HG02852 (cell line): ENCODE results near the gene GNGT2.

ENCODE experiments used
- ATAC-seq: cut with Tn5 transposase; IDR thresholded peaks from one replicate; pipeline ENCODE4 v1.9.1; 2021; ENCODE audit warnings: mild to moderate bottlenecking, moderate library complexity; ENCODE audit not compliant: unreplicated experiment

GNGT2 gene

GRCh38 chr17:49229805-49230600 lies 19.6 kb upstream of the GNGT2 start:
- ATAC-seq, result no peak

- ATAC-seq, result no peak
Observed at GRCh38 chr17:49229076-49229804, 18.9 kb upstream of the GNGT2 start.

GRCh38 chr17:49227436-49228261 lies 17.3 kb upstream of the GNGT2 start:
- no peak for ATAC-seq

GRCh38 chr17:49226771-49227435 lies 16.5 kb upstream of the GNGT2 start:
- ATAC-seq, result no peak

GRCh38 chr17:49225554-49226236 lies 15.3 kb upstream of the GNGT2 start:
- no peak for ATAC-seq

GRCh38 chr17:49224997-49225337 lies 14.6 kb upstream of the GNGT2 start:
- ATAC-seq, result no peak

GRCh38 chr17:49224198-49224996 lies 14.0 kb upstream of the GNGT2 start:
- no peak for ATAC-seq

GRCh38 chr17:49223517-49224197 lies 13.3 kb upstream of the GNGT2 start:
- ATAC-seq, result no peak

GRCh38 chr17:49223168-49223516 lies 12.8 kb upstream of the GNGT2 start:
- ATAC-seq, result no peak

GRCh38 chr17:49219987-49220386 lies 9.6 kb upstream of the GNGT2 start:
- ATAC-seq, result no peak

GRCh38 chr17:49218941-49219913 lies 8.9 kb upstream of the GNGT2 start:
- peak; percentile 37 for ATAC-seq

GRCh38 chr17:49217651-49218413 lies 7.5 kb upstream of the GNGT2 start:
- ATAC-seq, result no peak

- ATAC-seq, result no peak
Observed at GRCh38 chr17:49216953-49217650, 6.7 kb upstream of the GNGT2 start.

GRCh38 chr17:49216482-49216881 lies 6.1 kb upstream of the GNGT2 start:
- no peak for ATAC-seq

- no peak for ATAC-seq
Observed at GRCh38 chr17:49214676-49215360, 4.4 kb upstream of the GNGT2 start.

GRCh38 chr17:49213847-49214246 lies 3.5 kb upstream of the GNGT2 start:
- no peak for ATAC-seq
